Karpas-422 (cell line): ENCODE results near the gene HERC5. TPM values are rescaled to one million over a fixed set of nuclear protein-coding genes. Genes with fewer than 3 reads are reported as not detected.

Source experiments
- total RNA-seq: library from RNA; depleted of rRNA; stranded (reverse); fragments of >200 nt; shearing (Covaris generic); gene quantifications from 2 replicates; pipeline ENCODE4 v1.2.3, GENCODE V29; 2014; ENCODE audit warnings: low replicate concordance; rRNA removed

The HERC5 gene
- total RNA-seq, 1 experiment from 2014 or later, result not detected

Other genes starting within 250 kb of the HERC5 start
- 117 and 134 TPM in 2 replicates for gene PPM1K, start 172.6 kb upstream of the HERC5 start, total RNA-seq
- gene HERC6, start 78.3 kb upstream of the HERC5 start, total RNA-seq, result 1.8 and 3.4 TPM in 2 replicates
- gene PYURF, start 66.7 kb downstream of the HERC5 start, total RNA-seq, result 42.7 and 77.2 TPM in 2 replicates
- gene HERC3, start 135.4 kb downstream of the HERC5 start, total RNA-seq, result 8.5 and 12.9 TPM in 2 replicates
- 17.9 and 23.2 TPM in 2 replicates for gene NAP1L5, start 240.7 kb downstream of the HERC5 start, total RNA-seq